Myocyte (in vitro differentiated cells): Measurements from ENCODE around the gene CTSA. TPM values are rescaled to one million over a fixed set of nuclear protein-coding genes. Genes with fewer than 3 reads are reported as not detected.
"Not testable (repeated sequence)": the region's sequence is repeated elsewhere in the genome, so short reads cannot be mapped to it uniquely, and the experiment has no call there.

Experiments
- DNase-seq: peaks from one replicate; pipeline ENCODE4 v3.0.0-alpha.2; 2012; ENCODE audit warnings: low read depth
- total RNA-seq: library from RNA; depleted of rRNA; stranded (reverse); fragments of >200 nt; gene quantifications from 2 replicates; pipeline ENCODE4 v1.2.3, GENCODE V29; 2014

CTSA gene
- total RNA-seq, 1 donor from 2014 or later: 227 TPM

- no peak for DNase-seq
These were observed 1.8 kb downstream of the CTSA start for GRCh38 chr20:45892828-45893500.

- no peak for DNase-seq
These were observed 2.7 kb downstream of the CTSA start for GRCh38 chr20:45893831-45894230.

- DNase-seq: no peak
These were observed 3.7 kb downstream of the CTSA start for GRCh38 chr20:45894797-45895196.

GRCh38 chr20:45896641-45897161 lies 5.6 kb downstream of the CTSA start:
- DNase-seq: no peak

GRCh38 chr20:45897289-45897688 lies 6.2 kb downstream of the CTSA start:
- no peak for DNase-seq

GRCh38 chr20:45897692-45898091 lies 6.6 kb downstream of the CTSA start:
- peak; percentile 29 for DNase-seq

GRCh38 chr20:45898285-45898684 lies 7.2 kb downstream of the CTSA start:
- DNase-seq: no peak

GRCh38 chr20:45899046-45899835 lies 8.1 kb downstream of the CTSA start:
- DNase-seq: no peak

- not testable (repeated sequence) for DNase-seq
These were observed 10.2 kb downstream of the CTSA start for GRCh38 chr20:45901332-45901731.

GRCh38 chr20:45902199-45902701 lies 11.1 kb downstream of the CTSA start:
- no peak for DNase-seq

- peak; percentile 52 for DNase-seq
These were observed 13.7 kb downstream of the CTSA start for GRCh38 chr20:45904583-45905504.

- no peak for DNase-seq
These were observed 14.5 kb downstream of the CTSA start for GRCh38 chr20:45905505-45906079.

- DNase-seq: no peak
These were observed 16.2 kb downstream of the CTSA start for GRCh38 chr20:45907219-45907948.

GRCh38 chr20:45908084-45908483 lies 16.9 kb downstream of the CTSA start:
- DNase-seq: no peak

GRCh38 chr20:45909336-45909808 lies 18.2 kb downstream of the CTSA start:
- DNase-seq: no peak

- DNase-seq: no peak
These were observed 18.9 kb downstream of the CTSA start for GRCh38 chr20:45909817-45910669.

- peak; percentile 77 for DNase-seq
These were observed 19.7 kb downstream of the CTSA start for GRCh38 chr20:45910670-45911485.
